SIG-M5 treated with dmso at 0.1 percent for 504 hours (cell line): ENCODE data around the gene SEPTIN1.
"Not testable (repeated sequence)": the region's sequence is repeated elsewhere in the genome, so short reads cannot be mapped to it uniquely, and the experiment has no call there.

Source experiments
- DNase-seq: peaks from one replicate; lab custom pipeline; 2025; ENCODE audit not compliant: unreplicated experiment; lab: John Stamatoyannopoulos, UW

SEPTIN1 gene

GRCh38 chr16:30401768-30402425 is 19.5 kb upstream of the SEPTIN1 start:
- DNase-seq = no peak

- DNase-seq = no peak
Measured at GRCh38 chr16:30399435-30400186, 17.2 kb upstream of the SEPTIN1 start.

DNA sequence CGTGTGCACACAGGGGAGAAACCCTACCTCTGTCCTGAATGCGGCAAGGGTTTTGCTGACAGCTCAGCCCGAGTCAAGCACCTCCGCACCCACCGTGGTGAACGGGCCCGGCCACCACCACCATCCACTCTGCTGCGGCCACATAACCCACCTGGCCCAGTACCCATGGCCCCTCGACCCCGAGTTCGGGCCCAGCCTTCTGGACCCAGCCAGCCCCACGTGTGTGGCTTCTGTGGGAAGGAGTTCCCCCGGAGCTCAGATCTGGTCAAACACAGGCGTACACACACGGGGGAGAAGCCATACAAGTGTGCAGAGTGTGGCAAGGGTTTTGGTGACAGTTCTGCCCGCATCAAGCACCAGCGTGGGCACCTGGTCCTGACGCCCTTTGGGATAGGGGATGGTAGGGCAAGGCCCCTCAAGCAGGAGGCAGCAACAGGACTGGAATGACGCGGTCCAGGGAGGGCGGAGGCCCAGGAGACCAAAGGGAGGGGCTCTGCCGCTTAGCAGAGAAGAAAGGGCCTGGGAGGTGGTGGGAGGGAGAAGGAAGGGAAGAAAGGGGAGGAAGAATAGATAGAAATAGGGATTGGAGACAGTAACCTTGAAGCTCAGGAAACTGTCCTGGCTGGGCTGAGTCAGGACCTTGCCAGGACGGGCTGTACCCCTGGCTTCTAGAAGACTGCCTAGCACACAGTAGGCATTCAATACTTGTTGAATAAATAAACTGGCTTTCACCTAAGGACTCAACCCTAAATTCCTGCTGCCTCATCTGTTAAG is 16.5 kb upstream of the SEPTIN1 start:
- no peak for DNase-seq

GRCh38 chr16:30397776-30398660 is 15.7 kb upstream of the SEPTIN1 start:
- DNase-seq = no peak

DNA sequence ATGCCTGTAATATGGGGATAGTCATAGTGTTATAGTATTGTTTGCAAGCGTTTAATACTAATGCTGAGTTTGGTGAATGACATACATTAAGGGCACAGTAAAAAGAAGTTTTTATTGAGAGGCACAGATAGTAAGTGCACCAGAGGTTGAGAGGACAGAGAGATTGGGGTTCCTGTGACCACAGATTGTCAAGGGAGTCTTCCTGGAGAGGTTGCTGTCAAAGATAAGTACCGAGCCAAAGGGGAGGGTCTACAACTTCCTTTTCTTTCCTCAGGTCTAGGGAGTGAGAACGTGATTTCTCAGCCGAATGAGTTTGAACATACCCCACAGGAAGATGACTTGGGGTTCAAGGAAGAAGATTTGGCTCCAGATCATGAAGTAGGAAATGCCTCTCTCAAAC is 14.7 kb upstream of the SEPTIN1 start:
- no peak for DNase-seq

DNA sequence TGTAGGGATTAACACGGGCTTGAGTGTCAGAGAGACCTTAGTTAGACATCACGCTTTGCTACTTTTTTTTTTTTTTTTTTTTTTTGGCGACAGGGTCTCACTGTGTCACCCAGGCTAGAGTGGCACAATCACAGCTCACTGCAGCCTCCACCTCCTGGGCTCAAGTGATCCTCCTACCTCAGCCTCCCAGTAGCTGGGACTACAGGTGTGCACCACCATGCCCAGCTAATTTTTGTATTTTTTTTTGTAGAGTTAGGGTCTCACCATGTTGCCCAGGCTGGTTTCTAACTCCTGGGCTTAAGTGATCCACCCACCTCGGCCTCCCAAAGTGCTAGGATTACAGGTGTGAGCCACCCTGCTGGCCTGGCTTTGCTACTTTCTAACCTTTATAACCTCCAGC is 14.3 kb upstream of the SEPTIN1 start:
- not testable (repeated sequence) for DNase-seq

GRCh38 chr16:30395992-30396585 is 13.7 kb upstream of the SEPTIN1 start:
- no peak for DNase-seq

GRCh38 chr16:30395155-30395991 is 13.0 kb upstream of the SEPTIN1 start, which contains the start of gene ZNF48:
ZNF48 (plus strand) TSS chr16:30395420; CDS start chr16:30395795, 375 bp downstream.
- DNase-seq = peak; percentile 78

DNA sequence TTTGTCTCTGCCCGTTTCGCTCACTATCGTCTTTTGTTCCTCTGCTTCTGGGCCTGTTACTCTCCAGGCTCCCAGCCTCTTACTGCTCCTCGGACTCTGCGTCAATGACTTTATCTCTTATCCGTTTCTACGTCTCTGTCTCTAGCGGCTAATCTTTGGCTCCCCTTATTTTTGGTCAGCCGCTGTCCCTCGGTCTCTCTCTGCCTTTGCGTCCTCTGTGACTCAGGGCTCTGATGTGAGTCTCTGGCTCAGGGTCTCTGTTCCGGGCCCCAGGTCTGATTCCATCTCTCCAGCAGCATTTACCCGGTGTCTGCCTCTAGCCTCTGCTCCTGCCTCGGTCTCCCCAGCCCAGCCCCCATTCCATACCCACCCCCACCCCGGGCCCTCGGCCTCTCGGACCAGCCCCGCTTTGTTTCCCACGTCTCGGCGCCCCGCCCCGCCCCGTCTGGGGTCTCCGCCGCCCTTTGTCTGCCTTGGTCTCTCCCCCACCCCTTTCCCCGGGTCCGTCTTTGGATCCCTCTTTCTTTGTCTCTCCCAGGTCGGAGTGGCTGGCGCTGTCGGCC is 12.3 kb upstream of the SEPTIN1 start:
- DNase-seq = no peak

GRCh38 chr16:30383521-30383920 is 1.2 kb upstream of the SEPTIN1 start:
- DNase-seq = no peak

- no peak for DNase-seq
Measured at GRCh38 chr16:30381291-30382041, 895 bp downstream of the SEPTIN1 start.

- no peak for DNase-seq
Measured at GRCh38 chr16:30380803-30381208, 1.6 kb downstream of the SEPTIN1 start.

- DNase-seq = no peak
Measured at GRCh38 chr16:30380072-30380802, 2.1 kb downstream of the SEPTIN1 start.

GRCh38 chr16:30379158-30379783 is 3.1 kb downstream of the SEPTIN1 start:
- DNase-seq = no peak

GRCh38 chr16:30378236-30379157 is 3.9 kb downstream of the SEPTIN1 start:
- peak; percentile 94 for DNase-seq

DNA sequence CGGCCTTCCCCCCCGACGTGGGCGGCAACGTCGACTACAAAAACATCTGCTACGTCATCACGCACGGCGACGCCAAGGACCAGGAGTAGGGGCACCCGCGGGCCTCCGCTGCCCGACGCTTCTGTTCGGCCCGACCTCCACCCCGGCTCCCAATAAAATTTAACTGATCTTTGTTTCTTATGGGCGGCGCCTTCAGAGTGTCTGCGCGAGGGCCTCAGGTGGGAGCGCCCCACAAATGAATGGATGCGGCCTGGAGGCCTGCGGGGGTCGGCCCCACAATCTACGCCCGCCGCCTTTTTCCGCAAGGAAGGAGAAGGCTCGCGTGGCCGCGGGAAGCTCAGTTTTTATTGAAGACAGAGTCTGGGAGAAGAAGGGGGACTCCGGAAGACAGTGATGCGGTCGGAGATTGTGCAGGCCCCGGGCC is 4.5 kb downstream of the SEPTIN1 start:
- DNase-seq = peak; percentile 82
